NCI-H1105 treated with DMSO at 0.1 percent for 48 hours (cell line): ENCODE measurements around the gene EXOC6B.

Experiments used
- DNase-seq: peaks from one replicate; lab custom pipeline; 2025; lab: John Stamatoyannopoulos, UW

Gene EXOC6B

DNA sequence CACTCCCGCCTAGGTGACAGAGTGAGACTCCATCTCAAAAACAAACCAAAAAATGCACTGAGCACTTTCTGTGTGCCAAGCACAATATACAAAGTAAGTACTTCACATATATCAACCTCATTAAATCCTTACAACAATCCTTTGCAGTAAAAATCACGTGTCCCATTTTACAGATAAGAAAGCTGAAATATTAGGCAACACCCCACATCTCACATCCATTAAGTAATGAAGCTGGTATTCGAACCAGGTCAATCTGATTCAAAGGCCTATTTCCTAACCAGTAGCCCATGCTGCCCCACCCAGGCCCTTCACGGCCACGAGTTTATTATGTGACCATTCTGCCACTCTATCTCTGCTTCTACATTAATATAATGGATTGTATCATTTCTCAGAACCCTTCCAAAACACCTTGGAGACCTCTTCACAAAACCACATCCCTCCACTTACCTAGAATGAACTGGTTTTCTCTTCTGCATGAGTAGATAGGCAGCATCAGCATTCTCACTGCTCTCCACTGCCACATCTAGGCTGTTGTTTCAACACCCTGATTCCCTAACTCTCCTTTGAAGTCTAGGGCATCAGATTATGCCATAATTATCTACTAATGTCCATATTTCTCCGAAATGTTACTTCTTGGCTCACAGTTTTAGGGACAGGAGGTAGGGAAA is 3.1 kb upstream of the EXOC6B start:
- no peak for DNase-seq

DNA sequence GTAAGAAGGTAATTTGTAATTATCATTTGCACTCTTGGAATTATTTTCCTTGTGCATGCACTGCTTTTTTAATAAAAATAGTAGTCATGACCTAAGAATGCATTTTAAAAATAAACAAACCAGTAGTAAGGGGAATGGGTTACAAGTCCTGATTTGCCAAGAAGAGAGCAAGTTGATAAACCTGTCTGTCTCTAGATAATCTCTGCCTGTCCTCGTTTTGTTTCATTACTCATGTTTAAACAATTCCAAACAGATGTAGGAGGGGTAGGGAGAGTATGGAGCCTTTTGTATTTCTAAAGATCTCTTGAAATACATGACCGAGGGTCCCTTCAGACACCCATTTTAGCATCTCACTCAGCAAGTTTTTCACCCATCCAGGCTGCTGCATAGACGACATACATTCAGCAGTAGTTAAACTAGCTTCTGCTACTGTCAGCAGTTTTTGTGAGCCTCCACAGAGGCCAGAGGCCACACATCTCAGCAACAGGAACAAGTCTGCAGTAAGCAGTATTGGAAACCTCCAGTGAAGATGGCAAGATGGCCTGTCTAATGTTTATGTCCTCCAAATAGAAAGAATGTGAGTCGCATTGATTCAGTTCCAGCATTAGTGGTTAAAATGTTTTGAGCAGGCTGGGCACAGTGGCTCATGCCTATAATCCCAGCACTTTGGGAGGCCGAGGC is 2.3 kb upstream of the EXOC6B start:
- DNase-seq, result no peak

DNA sequence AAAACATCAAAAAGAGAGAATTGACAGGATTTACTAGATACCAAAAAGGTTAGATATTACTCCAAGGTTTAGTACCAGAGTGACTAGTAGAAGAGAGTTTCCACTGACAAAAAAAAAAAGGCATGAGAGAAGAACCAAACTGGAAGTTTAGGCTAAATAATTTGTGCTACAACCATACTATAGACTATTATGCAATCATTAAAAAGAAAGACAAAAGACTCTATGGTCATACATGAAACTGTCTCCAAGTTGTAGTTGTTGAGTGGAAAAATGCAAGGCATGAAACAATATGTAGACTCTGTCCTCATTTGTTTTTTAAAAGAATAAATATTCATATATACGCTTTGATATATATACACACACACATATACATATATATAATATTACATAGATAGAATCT is 1.7 kb upstream of the EXOC6B start:
- DNase-seq, result no peak

DNA sequence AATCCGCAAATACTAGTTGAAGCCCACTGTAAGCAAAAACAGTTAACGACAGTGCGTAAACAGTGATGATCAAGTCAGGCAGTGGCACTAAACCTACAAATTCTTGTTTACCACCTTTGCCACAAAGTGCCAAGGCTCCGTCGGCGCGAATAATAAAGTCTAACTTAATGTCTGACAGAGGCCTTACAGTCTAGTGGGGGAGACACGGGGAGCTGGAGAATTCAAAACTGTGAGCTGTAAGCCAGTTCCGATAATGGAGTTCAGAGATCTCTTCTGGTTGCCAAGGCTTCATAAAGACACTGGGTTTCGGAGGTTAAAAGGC is 284 bp upstream of the EXOC6B start:
- no peak for DNase-seq

DNA sequence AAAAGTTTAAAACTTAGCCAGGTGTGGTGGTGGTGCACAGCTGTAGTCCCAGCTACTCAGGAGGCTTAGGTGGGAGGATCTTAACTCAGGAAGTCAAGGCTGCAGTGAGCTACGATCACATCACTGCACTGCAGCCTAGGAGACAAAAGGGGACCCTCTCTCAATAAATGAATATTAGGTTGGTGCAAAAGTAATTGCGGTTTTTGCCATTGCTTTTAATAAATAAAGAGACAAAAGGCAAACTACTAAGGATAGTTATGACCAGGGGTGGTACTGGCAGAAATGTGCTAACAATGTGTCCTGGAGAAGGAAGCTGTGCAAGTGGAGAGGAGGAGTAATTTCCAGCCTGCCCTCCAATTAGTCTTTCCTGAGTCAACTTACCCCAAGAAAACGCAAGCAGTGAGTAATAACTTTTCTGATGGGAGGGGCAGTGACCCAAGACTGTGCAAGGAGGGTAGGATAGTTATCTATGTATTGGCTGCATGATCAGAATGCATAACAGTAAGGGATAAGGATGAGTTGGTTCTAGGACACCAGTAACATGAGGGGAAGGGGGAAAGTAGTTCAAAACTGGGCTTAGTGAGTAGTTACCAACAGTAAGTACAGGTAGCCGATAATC is 1.5 kb downstream of the EXOC6B start:
- no peak for DNase-seq

DNA sequence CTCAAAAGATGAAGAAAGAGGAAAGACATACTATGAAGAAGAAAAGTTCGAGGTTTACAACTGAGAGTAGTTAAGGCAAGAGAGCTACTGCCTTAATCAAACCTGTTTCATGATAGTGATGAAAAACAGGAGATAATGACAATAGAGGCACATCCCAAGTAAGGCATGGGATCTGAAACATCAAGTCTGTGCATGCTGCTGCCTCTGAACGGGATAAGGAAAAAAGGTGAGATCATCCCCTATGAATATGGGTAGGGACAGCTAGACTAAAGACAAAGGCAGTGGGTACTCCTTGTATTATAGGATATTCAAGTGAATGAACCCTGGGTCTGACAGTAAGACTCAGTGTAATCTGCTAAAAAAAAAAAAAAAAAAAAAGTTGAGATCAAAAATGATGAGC is 3.0 kb downstream of the EXOC6B start:
- DNase-seq, result no peak

DNA sequence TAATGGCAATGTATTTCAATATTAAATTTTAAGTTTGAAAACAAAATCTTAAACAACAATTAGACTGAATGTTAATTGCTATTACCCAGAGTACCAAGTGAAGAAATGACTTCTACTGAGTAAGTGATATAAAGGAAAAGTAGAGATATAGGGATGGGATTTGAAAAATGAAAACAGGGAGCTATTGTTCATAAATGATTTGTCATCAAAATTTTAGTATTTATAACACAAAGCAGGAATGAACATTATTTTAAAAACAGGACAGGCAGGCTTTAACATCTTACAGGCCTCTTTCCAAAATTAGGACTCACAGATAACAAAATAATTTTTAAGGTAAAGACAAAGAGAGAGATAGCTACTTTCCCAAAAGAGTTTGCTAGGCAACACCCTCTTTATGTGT is 3.9 kb downstream of the EXOC6B start:
- no peak for DNase-seq

DNA sequence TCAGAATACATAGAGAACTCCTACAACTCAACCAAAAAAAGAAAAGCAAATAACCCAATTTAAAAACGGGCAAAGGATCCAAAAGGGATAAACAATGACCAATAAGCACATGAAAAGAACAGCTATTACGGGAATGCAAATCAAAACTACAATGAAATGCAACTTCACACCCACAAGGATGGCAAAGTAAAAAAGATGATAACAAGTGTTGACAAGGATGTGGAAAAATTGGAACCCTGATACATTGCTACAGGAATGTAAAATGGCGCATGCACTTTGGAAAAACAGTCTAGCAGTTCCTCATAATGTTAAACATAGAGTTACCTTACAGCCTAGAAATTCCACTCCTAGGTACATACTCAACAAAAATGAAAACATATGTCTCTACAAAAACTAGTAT is 4.7 kb downstream of the EXOC6B start:
- no peak for DNase-seq

DNA sequence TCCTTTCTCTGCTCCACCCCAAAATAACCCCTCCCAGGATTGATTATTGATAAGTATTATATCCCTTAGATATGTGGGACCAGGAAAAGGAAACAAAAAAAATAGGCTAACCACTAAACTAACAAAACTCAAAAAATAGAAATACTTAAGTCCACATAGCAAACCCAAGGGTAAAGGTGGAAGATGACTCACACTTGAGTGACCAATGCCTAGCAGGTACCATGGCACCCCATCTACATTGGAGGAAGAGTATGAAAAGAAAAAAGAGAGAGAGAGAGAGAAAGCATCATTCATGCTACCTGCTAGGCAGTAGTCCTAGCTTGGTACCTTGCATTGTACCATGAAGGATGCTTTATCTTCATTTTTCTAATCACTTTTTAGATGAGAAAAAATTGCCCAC is 6.3 kb downstream of the EXOC6B start:
- no peak for DNase-seq

DNA sequence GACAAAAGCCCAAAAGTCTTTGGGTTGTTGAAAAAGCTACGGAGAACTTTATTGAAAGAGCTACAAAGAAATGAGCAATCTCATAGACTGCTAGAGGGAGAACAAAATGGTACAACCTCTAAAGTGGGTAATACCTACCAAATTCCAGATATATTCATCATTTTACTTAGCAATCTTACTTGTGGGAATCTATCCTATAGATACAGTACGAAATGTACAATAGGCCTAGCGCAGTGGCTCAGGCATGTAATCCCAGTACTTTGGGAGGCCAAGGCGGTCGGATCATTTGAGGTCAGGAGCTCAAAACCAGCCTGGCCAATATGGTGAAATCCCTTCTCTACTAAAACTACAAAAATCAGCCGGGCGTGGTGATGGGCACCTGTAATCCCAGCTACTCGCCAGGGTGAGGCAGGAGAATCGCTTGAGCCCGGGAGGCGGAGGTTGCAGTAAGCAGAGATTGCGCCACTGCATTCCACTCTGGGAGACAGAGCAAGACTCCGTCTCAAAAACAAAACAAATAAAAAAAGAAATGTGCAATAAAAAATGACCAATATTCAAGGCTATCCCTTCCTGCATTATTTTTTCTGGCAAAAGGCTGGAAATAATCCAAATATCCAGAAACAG is 10.1 kb downstream of the EXOC6B start:
- no peak for DNase-seq

DNA sequence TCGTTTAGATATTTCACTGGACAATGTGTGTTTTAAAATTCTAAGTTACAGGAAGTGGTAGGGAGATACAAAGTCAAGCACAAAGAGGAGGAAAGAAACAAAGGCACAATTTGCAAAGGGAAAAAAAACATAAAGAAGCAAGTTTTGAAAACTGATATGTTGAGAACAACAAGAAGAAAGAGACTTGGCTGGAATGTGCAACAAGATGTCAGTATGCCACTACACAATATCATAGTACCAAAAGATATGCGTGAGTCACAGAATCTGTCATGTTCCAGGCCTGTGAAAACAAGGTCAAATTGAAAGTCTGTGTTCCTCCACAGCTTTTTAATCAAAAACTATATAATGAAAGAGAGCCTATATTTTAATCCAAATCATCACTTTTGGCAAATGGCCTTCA is 12.0 kb downstream of the EXOC6B start:
- DNase-seq, result no peak

DNA sequence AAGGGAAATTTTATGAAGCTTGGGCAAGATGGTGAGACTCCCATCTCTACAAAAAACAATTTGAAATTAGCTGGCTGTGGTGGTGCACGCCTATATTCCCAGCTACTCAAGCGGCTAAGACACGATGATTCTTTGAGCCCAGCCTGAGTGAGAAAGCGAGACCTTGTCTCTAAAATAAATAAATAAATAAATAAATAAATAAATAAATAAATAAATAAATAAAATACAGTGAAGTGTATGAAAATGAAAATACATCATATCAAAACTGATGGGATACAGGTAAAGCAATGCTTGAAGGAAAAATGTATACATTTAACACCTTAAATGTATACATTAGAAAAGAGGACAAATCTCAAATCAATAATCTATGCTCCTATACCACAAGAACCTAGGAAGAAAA is 15.7 kb downstream of the EXOC6B start:
- no peak for DNase-seq

DNA sequence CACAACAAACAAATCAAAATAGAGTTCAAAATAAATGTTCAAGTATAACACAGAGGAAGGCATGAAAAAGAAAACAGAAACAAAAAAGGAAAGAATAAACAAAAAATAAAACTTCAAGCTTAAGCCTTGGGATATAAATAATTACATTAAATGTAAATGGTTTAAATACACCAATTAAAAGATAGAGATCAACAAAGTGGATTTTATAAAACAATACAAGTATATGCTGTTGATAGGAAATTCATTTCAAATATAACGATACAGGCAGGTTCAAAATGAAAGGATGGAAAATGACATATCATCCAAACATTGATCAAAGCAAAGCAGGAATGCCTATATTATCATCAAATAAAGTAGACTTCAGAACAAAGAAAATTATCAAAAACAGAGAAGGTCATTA is 16.7 kb downstream of the EXOC6B start:
- no peak for DNase-seq

DNA sequence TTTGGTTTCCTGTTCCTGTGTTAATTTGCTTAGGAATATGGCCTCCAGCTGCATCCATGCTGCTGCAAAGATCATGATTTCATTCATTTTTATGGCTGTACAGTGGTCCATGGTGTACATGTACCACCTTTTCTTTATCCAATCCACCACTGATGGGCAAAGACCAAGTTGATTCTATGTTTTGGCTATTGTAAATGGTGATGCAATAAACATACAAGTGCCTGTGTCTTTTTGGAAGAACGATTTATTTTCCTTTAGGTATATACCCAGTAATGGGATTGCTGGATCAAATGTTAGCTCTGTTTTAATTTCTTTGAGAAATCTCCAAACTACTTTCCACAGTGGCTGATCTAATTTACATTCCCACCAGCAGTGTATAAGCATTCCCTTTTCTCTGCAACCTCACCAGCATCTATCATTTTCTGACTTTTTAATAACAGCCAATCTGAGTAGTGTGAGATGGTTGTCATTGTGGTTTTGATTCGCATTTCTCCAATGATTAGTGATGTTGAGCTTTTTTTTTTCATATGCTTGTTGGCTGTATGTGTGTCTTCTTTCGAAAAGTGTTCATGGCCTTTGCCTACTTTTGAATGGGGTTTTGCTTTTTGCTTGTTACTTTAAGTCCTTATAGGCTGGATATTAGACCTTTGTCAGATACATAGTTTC is 19.4 kb downstream of the EXOC6B start:
- no peak for DNase-seq

DNA sequence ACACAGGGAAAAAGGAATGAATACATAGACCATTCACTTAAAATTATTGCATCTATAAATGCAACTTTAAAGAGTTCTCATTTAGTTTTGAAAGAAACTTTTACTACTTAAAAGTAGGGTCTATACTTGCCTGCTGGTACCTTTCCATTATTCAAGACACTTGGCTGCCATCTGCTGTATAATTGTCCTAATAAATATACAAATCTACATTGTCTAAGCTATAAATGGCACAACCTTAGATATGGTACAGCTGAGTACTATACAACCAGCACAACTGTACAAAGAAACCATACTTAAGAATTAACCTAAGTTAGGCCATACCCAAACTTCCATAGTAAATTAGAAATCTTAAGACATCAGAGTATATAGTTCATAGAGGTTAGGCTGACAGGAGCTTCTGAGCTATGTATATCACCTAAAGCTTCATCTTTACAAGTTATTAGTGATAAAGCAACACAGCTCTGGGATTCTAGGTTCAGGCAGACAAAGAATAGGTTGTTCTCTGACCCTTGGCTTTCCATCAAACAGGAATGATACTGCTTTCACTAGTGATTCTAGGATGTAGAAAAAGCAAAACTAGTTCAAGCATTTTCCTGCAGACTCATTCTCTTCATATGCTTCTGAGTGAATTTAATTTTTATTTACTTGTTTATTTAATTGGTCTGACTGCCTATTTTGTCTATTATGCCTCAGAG is 22.1 kb downstream of the EXOC6B start:
- DNase-seq, result peak; percentile 0

DNA sequence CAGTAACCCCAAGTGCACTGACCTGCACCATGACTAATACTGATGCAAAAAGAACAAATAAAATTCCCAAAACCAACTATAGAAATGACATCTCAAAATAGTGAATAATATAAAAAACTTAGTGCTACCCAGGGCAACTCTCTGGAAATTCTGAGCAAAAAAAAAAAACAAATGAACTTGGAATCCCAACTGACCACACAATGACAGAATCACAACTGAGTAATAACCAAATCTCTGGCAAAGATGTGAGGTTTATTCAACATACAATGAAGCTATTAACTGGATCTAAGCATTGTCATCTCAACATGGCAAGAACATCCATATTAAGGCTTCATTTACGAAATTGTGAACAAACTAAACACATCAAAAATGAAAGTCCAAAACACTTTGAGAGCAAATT is 22.7 kb downstream of the EXOC6B start:
- no peak for DNase-seq

DNA sequence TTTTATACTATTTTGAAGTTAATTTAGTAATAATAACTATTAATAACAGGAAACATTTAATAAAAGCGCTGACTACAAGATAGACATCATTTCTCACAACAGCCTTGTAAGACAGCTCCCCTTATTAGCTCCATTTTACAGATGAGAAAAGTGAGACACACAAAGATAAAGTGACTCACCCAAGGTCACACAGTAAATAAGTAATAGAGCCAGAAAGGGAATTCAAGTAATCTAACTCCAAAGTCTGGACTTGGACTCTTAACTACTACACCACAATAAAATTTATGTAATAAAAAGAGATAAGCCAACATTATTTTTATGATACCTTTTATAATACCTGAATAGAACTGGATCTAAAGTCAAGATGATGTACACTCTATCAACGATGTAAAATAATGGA is 25.3 kb downstream of the EXOC6B start:
- no peak for DNase-seq

DNA sequence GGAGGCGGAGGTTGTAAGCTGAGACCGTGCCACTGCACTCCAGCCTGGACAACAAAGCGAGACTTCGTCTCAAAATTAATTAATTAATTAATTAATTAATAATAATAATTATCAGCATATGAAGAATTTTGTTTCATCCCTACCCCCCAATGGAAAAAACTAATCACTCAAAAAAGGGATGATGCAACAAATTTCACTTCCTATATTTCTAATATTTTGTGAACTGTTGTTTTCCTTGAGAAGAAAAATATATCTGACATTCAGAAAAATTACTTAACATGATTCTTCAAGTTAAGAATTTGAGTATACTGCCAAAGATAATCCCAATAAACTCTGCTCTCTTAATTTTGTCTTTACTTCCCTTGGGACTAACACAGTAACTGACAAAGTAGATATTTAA is 28.1 kb downstream of the EXOC6B start:
- DNase-seq, result no peak

DNA sequence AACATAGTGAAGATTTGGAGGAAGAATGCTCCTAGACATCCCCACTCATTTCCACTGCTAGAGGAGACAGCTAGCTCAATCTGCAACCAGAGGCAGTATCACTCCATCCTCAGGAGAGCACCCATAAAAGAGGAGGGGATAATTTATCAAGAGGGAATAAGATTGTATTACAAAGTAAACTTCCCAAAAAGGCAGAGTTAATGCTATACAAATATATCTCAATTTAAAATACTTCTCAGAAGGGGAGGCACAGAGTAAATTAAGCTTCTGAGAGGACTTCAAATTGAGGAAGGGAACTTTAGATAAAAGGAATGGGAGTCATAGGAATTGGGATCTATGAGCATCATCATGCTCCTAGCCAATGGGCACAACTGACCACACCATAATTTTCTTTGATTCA is 29.1 kb downstream of the EXOC6B start:
- no peak for DNase-seq

DNA sequence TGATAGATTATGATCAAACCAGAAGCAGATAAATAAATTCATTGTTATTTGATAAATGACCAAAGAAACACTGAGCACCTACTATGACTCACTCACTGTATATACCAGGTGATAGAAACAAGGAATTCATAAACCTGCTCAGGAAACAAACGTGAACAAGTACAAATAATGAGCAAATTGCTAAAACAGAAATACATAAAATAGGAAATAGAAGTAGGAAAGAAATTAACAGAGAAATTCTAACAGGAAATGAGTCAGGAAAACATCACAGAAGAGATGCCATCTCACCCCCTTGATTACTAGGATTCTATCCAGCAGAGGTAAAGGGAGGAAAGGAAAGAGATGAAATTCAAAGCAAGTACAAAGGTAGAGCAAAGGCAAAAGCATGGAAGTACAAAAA is 31.3 kb downstream of the EXOC6B start:
- DNase-seq, result no peak

DNA sequence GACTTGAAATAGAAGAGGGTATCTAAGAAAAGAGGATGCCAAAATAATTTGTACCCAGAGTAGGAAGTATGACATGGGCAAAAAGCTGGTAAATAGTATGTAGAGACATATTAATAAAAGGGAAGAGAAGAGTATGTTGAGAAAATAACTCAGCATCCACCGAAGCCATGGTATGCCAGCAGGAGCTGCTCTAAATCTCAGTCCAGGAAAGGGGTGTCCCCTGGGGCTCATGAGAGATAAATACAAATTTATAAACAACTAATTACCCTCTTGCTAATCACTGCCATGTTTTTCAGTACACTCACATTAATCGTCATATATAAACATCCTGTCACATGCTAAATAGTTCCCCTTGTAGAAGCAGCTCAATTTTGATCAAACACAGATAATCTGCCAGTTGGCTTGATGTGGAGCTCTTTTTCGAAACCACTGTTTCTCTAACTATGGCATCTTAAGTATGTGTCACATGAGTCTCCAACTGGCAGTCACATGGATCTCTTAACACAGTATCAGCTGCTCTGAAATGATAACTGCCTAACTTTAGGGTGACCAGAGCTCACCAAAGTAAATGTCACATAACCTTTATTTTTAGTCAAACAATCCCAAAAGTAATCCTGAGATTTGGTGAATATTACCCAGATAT is 31.9 kb downstream of the EXOC6B start:
- no peak for DNase-seq

DNA sequence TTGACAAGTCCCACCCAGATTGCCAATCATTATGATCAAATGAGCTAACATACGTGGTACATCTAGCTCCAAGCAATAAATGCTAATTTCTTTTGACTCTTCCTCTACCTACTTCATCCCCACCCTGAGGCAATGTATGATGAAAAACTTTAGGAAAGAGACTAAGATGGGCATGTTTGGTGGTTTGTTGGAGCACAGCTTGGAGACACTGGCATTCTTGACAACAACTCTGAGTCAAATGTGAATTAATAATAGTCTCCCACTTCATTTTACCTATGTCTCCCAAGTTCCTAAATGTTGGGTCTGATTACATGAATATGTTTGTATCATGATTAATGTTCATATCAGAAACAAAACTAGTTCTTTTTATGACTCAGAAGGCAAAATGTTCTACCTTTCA is 36.6 kb downstream of the EXOC6B start:
- no peak for DNase-seq
